A673 (cell line): ENCODE measurements around the gene NXT1. TPM values are rescaled to one million over a fixed set of nuclear protein-coding genes. Genes with fewer than 3 reads are reported as not detected.

Experiments
- BruUV-seq: library from RNA; stranded (reverse); fragments of 400-500 nt; replicated peaks from 2 replicates; lab custom pipeline; 2021; lab: Mats Ljungman, UMichigan
- CTCF ChIA-PET: fragments of 300-600 bp; sonication (Branson Sonifier 250); formaldehyde crosslinking; loops from one replicate; lab custom pipeline; 2022; ENCODE audit warnings: antibody characterized with exemption; lab: Charles Lee
- POLR2A ChIA-PET: fragments of 300-600 bp; sonication (Branson Sonifier 250); formaldehyde crosslinking; loops from one replicate; lab custom pipeline; 2022; ENCODE audit warnings: antibody characterized with exemption; ENCODE audit not compliant: low non-redundant PET; lab: Charles Lee
- DNase-seq: peaks from one replicate; pipeline ENCODE4 v3.0.0-alpha.2; 2015; ENCODE audit warnings: low spot score
- H3K27ac ChIP-seq: fragments of 200-600 bp; sonication (generic); 2 replicates; pipeline ENCODE4 v1.5.1; 2016; ENCODE audit warnings: mixed run types, low read depth, mild to moderate bottlenecking, mixed read lengths, antibody characterized with exemption, low read length; ENCODE audit not compliant: poor library complexity, severe bottlenecking
- H3K27me3 ChIP-seq: fragments of 200-600 bp; sonication (generic); replicated peaks from 2 replicates; pipeline ENCODE4 v1.6.1; 2017; ENCODE audit warnings: mixed run types, low read depth, mild to moderate bottlenecking, mixed read lengths, antibody characterized with exemption, low read length; ENCODE audit not compliant: insufficient read depth, poor library complexity
- H3K36me3 ChIP-seq: fragments of 200-600 bp; sonication (generic); 2 replicates; pipeline ENCODE4 v1.6.1; 2016; ENCODE audit warnings: mixed run types, mild to moderate bottlenecking, mixed read lengths, antibody characterized with exemption, low read length; ENCODE audit not compliant: insufficient read depth, poor library complexity, severe bottlenecking
- H3K4me1 ChIP-seq: fragments of 200-600 bp; sonication (generic); 2 replicates; pipeline ENCODE4 v1.6.1; 2017; ENCODE audit warnings: mixed run types, mild to moderate bottlenecking, mixed read lengths, antibody characterized with exemption, low read length; ENCODE audit not compliant: insufficient read depth, poor library complexity, severe bottlenecking
- H3K4me3 ChIP-seq: fragments of 200-600 bp; sonication (generic); 2 replicates; pipeline ENCODE4 v1.5.1; 2016; ENCODE audit warnings: low read depth, mixed run types, mild to moderate bottlenecking, mixed read lengths, low read length; ENCODE audit not compliant: poor library complexity, severe bottlenecking
- H3K9me3 ChIP-seq: fragments of 200-600 bp; sonication (generic); 2 replicates; pipeline ENCODE4 v1.6.1; 2016; ENCODE audit warnings: mixed run types, low read depth, mild to moderate bottlenecking, mixed read lengths, antibody characterized with exemption, low read length; ENCODE audit not compliant: poor library complexity, severe bottlenecking
- CTCF ChIP-seq: fragments of 300-800, 200-600 bp; sonication (generic); conservative IDR thresholded peaks from 2 replicates; pipeline ENCODE4 v1.5.1; 2017; ENCODE audit warnings: low read depth, mild to moderate bottlenecking, antibody characterized with exemption, low read length, moderate library complexity, mixed read lengths
- EZH2 ChIP-seq: fragments of 200-600 bp; sonication (generic); IDR thresholded peaks from 2 replicates; pipeline ENCODE4 v1.6.1; 2017; ENCODE audit warnings: borderline replicate concordance, low read depth, mild to moderate bottlenecking, mixed read lengths, antibody characterized with exemption, low read length; ENCODE audit not compliant: poor library complexity, severe bottlenecking
- intact Hi-C: fragments of 100-400 bp; cut with micrococcal nuclease; formaldehyde crosslinking; loops from one replicate; pipeline ENCODE4 v1.10.0; 2022; ENCODE audit not compliant: unreplicated experiment
- total RNA-seq: library from RNA; stranded (reverse); gene quantifications from 2 replicates; pipeline ENCODE4 v1.2.3, GENCODE V29; 2021

NXT1 gene
- total RNA-seq, 1 experiment from 2014 or later: 34.4 TPM

GRCh38 chr20:23335521-23335920 is 15.1 kb upstream of the NXT1 start:
- TF ChIP-seq CTCF (no peak), EZH2 (no peak)
- ChIA-PET POLR2A (no interaction called here), CTCF (no interaction called here)
- Histone ChIP-seq H3K4me3 (no peak overlapping the region), H3K36me3 (no peaks in the 10 kb centered on the region), H3K4me1 (peaks cover 4% of the 10 kb centered on the region), H3K27ac (no peak overlapping the region), H3K9me3 (no peaks in the 10 kb centered on the region), H3K27me3 (no peaks in the 10 kb centered on the region)
- BruUV-seq: no TSS peak
- DNase-seq: no peak
- intact Hi-C loops: no loop called here

- CTCF ChIA-PET: no interaction called here
- H3K4me1 ChIP-seq: peaks cover 4% of the 10 kb centered on the region
- no peak for TF ChIP-seq EZH2
- no peak for TF ChIP-seq CTCF
- H3K36me3 ChIP-seq: no peaks in the 10 kb centered on the region
- no peaks in the 10 kb centered on the region for H3K9me3 ChIP-seq
- H3K27ac ChIP-seq: no peak overlapping the region
- POLR2A ChIA-PET: no interaction called here
- H3K4me3 ChIP-seq: no peak overlapping the region
- no TSS peak for BruUV-seq
- no peak for DNase-seq
- no peaks in the 10 kb centered on the region for H3K27me3 ChIP-seq
- intact Hi-C loops: no loop called here
Measured at GRCh38 chr20:23336476-23336875, 14.1 kb upstream of the NXT1 start.

- CTCF ChIA-PET: no interaction called here
- TF ChIP-seq EZH2 (no peak), CTCF (no peak)
- Histone ChIP-seq H3K27ac (no peak overlapping the region), H3K9me3 (no peaks in the 10 kb centered on the region), H3K27me3 (no peaks in the 10 kb centered on the region), H3K36me3 (no peaks in the 10 kb centered on the region), H3K4me1 (peaks cover 4% of the 10 kb centered on the region), H3K4me3 (no peak overlapping the region)
- BruUV-seq: no TSS peak
- POLR2A ChIA-PET: no interaction called here
- intact Hi-C loops: no loop called here
- DNase-seq: peak; percentile 34
Measured at GRCh38 chr20:23337312-23337711, 13.3 kb upstream of the NXT1 start.
